Retinal pigment epithelial cell (primary cell): ENCODE results near the gene TENM4.

Experiments
- DNase-seq: peaks from one replicate; pipeline ENCODE4 v3.0.0-alpha.2; 2010; ENCODE audit warnings: low read depth
- H3K4me3 ChIP-seq: 2 replicates; pipeline ENCODE4 v1.5.1; 2011; ENCODE audit warnings: mild to moderate bottlenecking, low read length, control low read depth, moderate library complexity
- CTCF ChIP-seq: conservative IDR thresholded peaks from 2 replicates; pipeline ENCODE4 v1.5.1; 2011; ENCODE audit warnings: low read depth, low read length, control low read depth, inconsistent platforms

The TENM4 gene

GRCh38 chr11:79084382-79084781 lies 356.4 kb downstream of the TENM4 start:
- no peak overlapping the region for H3K4me3 ChIP-seq
- TF ChIP-seq CTCF: no peak
- DNase-seq: no peak

GRCh38 chr11:79083352-79083751 lies 357.5 kb downstream of the TENM4 start:
- DNase-seq: no peak
- no peak overlapping the region for H3K4me3 ChIP-seq
- no peak for TF ChIP-seq CTCF

GRCh38 chr11:79082907-79083306 lies 357.9 kb downstream of the TENM4 start:
- no peak for DNase-seq

GRCh38 chr11:79082280-79082679 lies 358.6 kb downstream of the TENM4 start:
- no peak overlapping the region for H3K4me3 ChIP-seq
- no peak for DNase-seq
- TF ChIP-seq CTCF: no peak

More at GRCh38 chr11:79082907-79083306, 357.9 kb downstream of the TENM4 start:
- no peak for TF ChIP-seq CTCF
- no peak overlapping the region for H3K4me3 ChIP-seq

GRCh38 chr11:79081471-79082031 lies 359.3 kb downstream of the TENM4 start:
- no peak for TF ChIP-seq CTCF
- DNase-seq: peak; percentile 70
- H3K4me3 ChIP-seq: no peak overlapping the region

- no peak for TF ChIP-seq CTCF
- H3K4me3 ChIP-seq: no peak overlapping the region
- DNase-seq: no peak
Observed at GRCh38 chr11:79080551-79080950, 360.3 kb downstream of the TENM4 start.

GRCh38 chr11:79078999-79079398 lies 361.8 kb downstream of the TENM4 start:
- no peak for DNase-seq
- no peak overlapping the region for H3K4me3 ChIP-seq
- TF ChIP-seq CTCF: no peak
